A549 (cell line): ENCODE results near the gene PDE10A. TPM values are rescaled to one million over a fixed set of nuclear protein-coding genes. Genes with fewer than 3 reads are reported as not detected.

ENCODE experiments used
- ATAC-seq, 2 experiments: fragments of 200-7000 bp in 1 of 2; fragments of >200 bp in 1 of 2; cut with Nextera tagmentation in 1 of 2; cut with Tn5 transposase in 1 of 2; 3 replicates each; pipeline versions ENCODE4 v1.8.0 to v1.9.1; 2018 to 2020; ENCODE audit warnings: mild to moderate bottlenecking in 1 of 2, moderate library complexity in 1 of 2
- CTCF ChIA-PET: fragments of 300-600 bp; sonication (Branson Sonifier 250); formaldehyde crosslinking; extraction: SDS; loops from one replicate; lab custom pipeline; 2021; ENCODE audit warnings: antibody characterized with exemption, inconsistent platforms; lab: Yijun Ruan, JAX
- POLR2A ChIA-PET: fragments of 350-600 bp; formaldehyde crosslinking; extraction: SDS; loops from one replicate; lab custom pipeline; 2021; ENCODE audit warnings: antibody characterized with exemption, inconsistent platforms; lab: Yijun Ruan, JAX
- DNase-seq, 2 experiments: peaks; one replicate each; pipeline versions ENCODE4 v3.0.0 to v3.0.0-alpha.2; 2011 to 2016; ENCODE audit warnings: low read depth in 1 of 2, low spot score in 1 of 2
- FAIRE-seq: peaks from 2 replicates; lab custom pipeline; 2011; peaks lifted over from hg19 to GRCh38; lab: Jason Lieb, UNC
- H3K27ac ChIP-seq, 2 experiments: fragments of >200 bp; sonication (Bioruptor Twin); formaldehyde crosslinking; 3 replicates each; pipeline ENCODE4 v1.5.1; 2016 to 2017
- H3K4me1 ChIP-seq: fragments of >200 bp; sonication (Bioruptor Twin); formaldehyde crosslinking; 3 replicates; pipeline ENCODE4 v1.6.1; 2016
- H3K4me2 ChIP-seq: fragments of >200 bp; sonication (Bioruptor Twin); formaldehyde crosslinking; 3 replicates; pipeline ENCODE4 v1.6.1; 2016
- H3K4me3 ChIP-seq: fragments of >200 bp; sonication (Bioruptor Twin); formaldehyde crosslinking; 3 replicates; pipeline ENCODE4 v1.5.1; 2016
- H3K9me3 ChIP-seq: fragments of >200 bp; sonication (Bioruptor Twin); formaldehyde crosslinking; 3 replicates; pipeline ENCODE4 v1.6.1; 2016
- BHLHE40 ChIP-seq: IDR thresholded peaks from 2 replicates; pipeline ENCODE4 v1.6.1; 2012; ENCODE audit warnings: low read depth, low read length, inconsistent platforms
- EHF ChIP-seq: fragments of 250-450 bp; sonication (Bioruptor Pico); IDR thresholded peaks from 2 replicates; pipeline ENCODE4 v1.5.0; 2020; ENCODE audit warnings: mild to moderate bottlenecking
- EHMT2 ChIP-seq: fragments of 200-600 bp; sonication (generic); IDR thresholded peaks from 2 replicates; pipeline ENCODE4 v1.6.1; 2016; ENCODE audit warnings: antibody characterized with exemption, low read depth, mild to moderate bottlenecking, moderate library complexity
- EP300 ChIP-seq, 2 experiments: fragments of >200 bp; sonication (Bioruptor Twin); formaldehyde crosslinking; IDR thresholded peaks; 2 replicates in 1 of 2; 3 replicates in 1 of 2; pipeline ENCODE4 v1.6.1; 2016 to 2017
- HDAC2 ChIP-seq: fragments of 200-600 bp; sonication (generic); IDR thresholded peaks from 2 replicates; pipeline ENCODE4 v1.6.1; 2016
- HOXA7 ChIP-seq: fragments of 250-450 bp; sonication (Bioruptor Pico); IDR thresholded peaks from 2 replicates; pipeline ENCODE4 v1.5.0; 2020; ENCODE audit warnings: mild to moderate bottlenecking, moderate library complexity
- HOXB13 ChIP-seq: fragments of 250-450 bp; sonication (Bioruptor Pico); IDR thresholded peaks from 2 replicates; pipeline ENCODE4 v1.5.0; 2020; ENCODE audit warnings: low read depth, mild to moderate bottlenecking, moderate library complexity
- JUN ChIP-seq, 2 experiments: fragments of >200 bp; sonication (Bioruptor Twin); formaldehyde crosslinking; IDR thresholded peaks; 2 replicates in 1 of 2; 3 replicates in 1 of 2; pipeline ENCODE4 v1.6.1; 2016 to 2017
- KDM1A ChIP-seq: fragments of 200-600 bp; sonication (generic); IDR thresholded peaks from 2 replicates; pipeline ENCODE4 v1.6.1; 2016; ENCODE audit warnings: low read depth, mild to moderate bottlenecking
- KDM5A ChIP-seq: fragments of 200-600 bp; sonication (generic); IDR thresholded peaks from 2 replicates; pipeline ENCODE4 v1.6.1; 2016; ENCODE audit warnings: antibody characterized with exemption, mild to moderate bottlenecking
- MAZ ChIP-seq: fragments of 150-350 bp; IDR thresholded peaks from 2 replicates; pipeline ENCODE4 v1.6.1; 2014; ENCODE audit warnings: antibody characterized with exemption, low read depth, low read length, borderline replicate concordance
- NPAS2 ChIP-seq: fragments of 250-450 bp; sonication (Bioruptor Pico); IDR thresholded peaks from 2 replicates; pipeline ENCODE4 v1.8.0; 2022; ENCODE audit warnings: mild to moderate bottlenecking, moderate library complexity, borderline replicate concordance
- NR3C1 ChIP-seq: fragments of >200 bp; sonication (Bioruptor Twin); formaldehyde crosslinking; IDR thresholded peaks from 3 replicates; pipeline ENCODE4 v1.6.1; 2017
- PHF8 ChIP-seq: fragments of 200-600 bp; sonication (generic); IDR thresholded peaks from 2 replicates; pipeline ENCODE4 v1.6.1; 2016; ENCODE audit warnings: low read depth, mild to moderate bottlenecking, antibody characterized with exemption, moderate library complexity, borderline replicate concordance
- POLR2AphosphoS2 ChIP-seq: conservative IDR thresholded peaks from 2 replicates; pipeline ENCODE4 v1.6.1; 2012; ENCODE audit warnings: low read length, improper control_type of control experiment, inconsistent platforms
- RCOR1 ChIP-seq: fragments of 150-350 bp; IDR thresholded peaks from 2 replicates; pipeline ENCODE4 v1.6.1; 2014; ENCODE audit warnings: antibody characterized with exemption, low read length, low read depth
- RNF2 ChIP-seq: fragments of 200-600 bp; sonication (generic); IDR thresholded peaks from 2 replicates; pipeline ENCODE4 v1.6.1; 2016; ENCODE audit warnings: low read depth, mild to moderate bottlenecking, antibody characterized with exemption, moderate library complexity, borderline replicate concordance
- SREBF2 ChIP-seq: fragments of 450-650 bp; IDR thresholded peaks from 2 replicates; pipeline ENCODE4 v1.6.1; 2014; ENCODE audit warnings: mild to moderate bottlenecking, moderate library complexity
- ZC3H11A ChIP-seq: fragments of 450-650 bp; IDR thresholded peaks from 2 replicates; pipeline ENCODE4 v1.6.1; 2014; ENCODE audit warnings: antibody characterized with exemption, mild to moderate bottlenecking
- WGBS: methylation state at CpG from one replicate; pipeline ENCODE4 v1.1.6; 2017; ENCODE audit errors: missing lambda C conversion rate; 5-methylcytosine and 5-hydroxymethylcytosine counted together
- polyA plus RNA-seq, 4 experiments: library from polyadenylated mRNA; depleted of rRNA in 3 of 4; stranded (reverse); fragments of >200 nt; fragmentation: RNase III in 1 of 4; extraction: RNeasy Plus Mini Kit Qiagen cat#74134 plus additional on column Dnase treatment in 1 of 4; gene quantifications; 2 replicates in 3 of 4; 3 replicates in 1 of 4; pipeline ENCODE4 v1.2.3, GENCODE V29; 2011 to 2017
- TF ChIP-seq, protein P1 (sequence below): fragments of >200 bp; sonication (Bioruptor Twin); formaldehyde crosslinking; IDR thresholded peaks from 3 replicates; pipeline ENCODE4 v1.5.1; 2016
- TF ChIP-seq, protein P2 (sequence below): fragments of 200-600 bp; sonication (generic); IDR thresholded peaks from 2 replicates; pipeline ENCODE4 v1.6.1; 2016; ENCODE audit warnings: antibody characterized with exemption, mild to moderate bottlenecking, moderate library complexity
- TF ChIP-seq, protein P3 (sequence below): IDR thresholded peaks from 2 replicates; pipeline ENCODE4 v1.6.1; 2012

Gene PDE10A
- polyA plus RNA-seq, 2 of the 4 experiments (the other 2 are of a cell fraction), result 44.9 to 92.5 TPM

DNA sequence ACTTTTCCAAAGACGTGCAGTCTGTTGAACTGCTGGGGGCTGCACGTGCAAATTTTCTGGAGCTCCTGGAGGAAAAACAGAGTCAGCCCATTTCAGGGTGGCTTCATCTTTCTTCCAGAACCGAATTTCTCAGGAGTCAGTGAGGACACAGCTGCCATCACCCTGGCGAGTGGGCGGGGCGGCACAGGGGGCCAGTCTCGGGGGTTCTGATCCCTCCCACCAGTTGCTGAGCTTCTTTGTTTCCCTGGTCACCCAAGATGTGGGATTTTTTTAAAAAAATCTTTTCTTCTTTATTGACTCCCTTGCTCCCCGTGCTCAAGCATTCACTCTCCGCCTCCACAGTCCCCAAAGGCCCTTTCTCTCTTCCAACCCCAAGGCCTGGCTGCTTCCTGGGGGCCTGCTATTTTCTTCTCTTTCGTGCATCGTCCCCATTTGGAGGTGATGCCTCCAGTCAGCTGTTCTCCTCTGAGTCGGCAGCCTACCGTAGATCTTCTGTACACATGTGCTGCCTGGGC is 362.6 kb downstream of the PDE10A start:
- POLR2A ChIA-PET, result no interaction called here
- DNase-seq (no peak), ATAC-seq (no peak), FAIRE-seq (no peak)
- H3K9me3 ChIP-seq, result no peaks in the 10 kb centered on the region
- WGBS, result 58% methylated on average over 13 of the region's 13 CpGs
- CTCF ChIA-PET, result no interaction called here
- H3K4me2 ChIP-seq, result no peak overlapping the region
- H3K27ac ChIP-seq, result no peak overlapping the region
- no peak overlapping the region for H3K4me3 ChIP-seq
- no peaks in the 10 kb centered on the region for H3K4me1 ChIP-seq
- TF ChIP-seq KDM5A, result no peak
- TF ChIP-seq HOXB13, result no peak
- no peak for TF ChIP-seq HOXA7 (CRISPR knock-in tag)
- no peak for TF ChIP-seq NR3C1
- TF ChIP-seq EHF (CRISPR knock-in tag), result no peak
- no peak for TF ChIP-seq JUN (IDR thresholded peaks at IDR 0.05)
- TF ChIP-seq, protein P1, sequence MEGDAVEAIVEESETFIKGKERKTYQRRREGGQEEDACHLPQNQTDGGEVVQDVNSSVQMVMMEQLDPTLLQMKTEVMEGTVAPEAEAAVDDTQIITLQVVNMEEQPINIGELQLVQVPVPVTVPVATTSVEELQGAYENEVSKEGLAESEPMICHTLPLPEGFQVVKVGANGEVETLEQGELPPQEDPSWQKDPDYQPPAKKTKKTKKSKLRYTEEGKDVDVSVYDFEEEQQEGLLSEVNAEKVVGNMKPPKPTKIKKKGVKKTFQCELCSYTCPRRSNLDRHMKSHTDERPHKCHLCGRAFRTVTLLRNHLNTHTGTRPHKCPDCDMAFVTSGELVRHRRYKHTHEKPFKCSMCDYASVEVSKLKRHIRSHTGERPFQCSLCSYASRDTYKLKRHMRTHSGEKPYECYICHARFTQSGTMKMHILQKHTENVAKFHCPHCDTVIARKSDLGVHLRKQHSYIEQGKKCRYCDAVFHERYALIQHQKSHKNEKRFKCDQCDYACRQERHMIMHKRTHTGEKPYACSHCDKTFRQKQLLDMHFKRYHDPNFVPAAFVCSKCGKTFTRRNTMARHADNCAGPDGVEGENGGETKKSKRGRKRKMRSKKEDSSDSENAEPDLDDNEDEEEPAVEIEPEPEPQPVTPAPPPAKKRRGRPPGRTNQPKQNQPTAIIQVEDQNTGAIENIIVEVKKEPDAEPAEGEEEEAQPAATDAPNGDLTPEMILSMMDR, result no peak
- TF ChIP-seq RCOR1, result no peak
- TF ChIP-seq PHF8, result no peak
- TF ChIP-seq HDAC2, result no peak
- no peak for TF ChIP-seq EP300 (IDR thresholded peaks at IDR 0.05)
- TF ChIP-seq KDM1A, result no peak
- TF ChIP-seq SREBF2, result no peak
- TF ChIP-seq BHLHE40, result no peak
- no peak for TF ChIP-seq MAZ
- TF ChIP-seq, protein P2, sequence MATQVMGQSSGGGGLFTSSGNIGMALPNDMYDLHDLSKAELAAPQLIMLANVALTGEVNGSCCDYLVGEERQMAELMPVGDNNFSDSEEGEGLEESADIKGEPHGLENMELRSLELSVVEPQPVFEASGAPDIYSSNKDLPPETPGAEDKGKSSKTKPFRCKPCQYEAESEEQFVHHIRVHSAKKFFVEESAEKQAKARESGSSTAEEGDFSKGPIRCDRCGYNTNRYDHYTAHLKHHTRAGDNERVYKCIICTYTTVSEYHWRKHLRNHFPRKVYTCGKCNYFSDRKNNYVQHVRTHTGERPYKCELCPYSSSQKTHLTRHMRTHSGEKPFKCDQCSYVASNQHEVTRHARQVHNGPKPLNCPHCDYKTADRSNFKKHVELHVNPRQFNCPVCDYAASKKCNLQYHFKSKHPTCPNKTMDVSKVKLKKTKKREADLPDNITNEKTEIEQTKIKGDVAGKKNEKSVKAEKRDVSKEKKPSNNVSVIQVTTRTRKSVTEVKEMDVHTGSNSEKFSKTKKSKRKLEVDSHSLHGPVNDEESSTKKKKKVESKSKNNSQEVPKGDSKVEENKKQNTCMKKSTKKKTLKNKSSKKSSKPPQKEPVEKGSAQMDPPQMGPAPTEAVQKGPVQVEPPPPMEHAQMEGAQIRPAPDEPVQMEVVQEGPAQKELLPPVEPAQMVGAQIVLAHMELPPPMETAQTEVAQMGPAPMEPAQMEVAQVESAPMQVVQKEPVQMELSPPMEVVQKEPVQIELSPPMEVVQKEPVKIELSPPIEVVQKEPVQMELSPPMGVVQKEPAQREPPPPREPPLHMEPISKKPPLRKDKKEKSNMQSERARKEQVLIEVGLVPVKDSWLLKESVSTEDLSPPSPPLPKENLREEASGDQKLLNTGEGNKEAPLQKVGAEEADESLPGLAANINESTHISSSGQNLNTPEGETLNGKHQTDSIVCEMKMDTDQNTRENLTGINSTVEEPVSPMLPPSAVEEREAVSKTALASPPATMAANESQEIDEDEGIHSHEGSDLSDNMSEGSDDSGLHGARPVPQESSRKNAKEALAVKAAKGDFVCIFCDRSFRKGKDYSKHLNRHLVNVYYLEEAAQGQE, result no peak
- no peak for TF ChIP-seq ZC3H11A
- TF ChIP-seq, protein P3, sequence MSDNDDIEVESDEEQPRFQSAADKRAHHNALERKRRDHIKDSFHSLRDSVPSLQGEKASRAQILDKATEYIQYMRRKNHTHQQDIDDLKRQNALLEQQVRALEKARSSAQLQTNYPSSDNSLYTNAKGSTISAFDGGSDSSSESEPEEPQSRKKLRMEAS, result no peak
- TF ChIP-seq, all 56 proteins: peak for 0

DNA sequence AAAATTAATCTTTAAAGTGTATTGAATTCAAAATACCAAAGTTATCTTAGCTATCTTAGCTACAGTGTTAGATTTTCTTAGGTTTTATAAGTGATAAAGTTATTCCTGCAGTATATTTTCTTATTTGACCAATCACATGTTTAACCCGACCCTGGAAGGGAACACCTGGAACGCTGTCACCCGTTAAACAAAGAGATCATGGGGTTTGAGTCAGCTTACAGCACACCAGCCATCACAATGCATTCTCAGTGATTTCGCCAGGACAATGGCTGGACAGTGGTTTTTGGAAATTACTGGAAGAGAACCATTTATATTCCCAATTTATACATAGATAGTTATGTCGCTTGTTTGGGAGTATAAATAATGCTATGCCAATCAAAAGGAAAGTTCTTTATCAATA is 364.2 kb downstream of the PDE10A start:
- ATAC-seq (no peak), FAIRE-seq (no peak), DNase-seq (no peak)
- Histone ChIP-seq H3K4me3 (no peak overlapping the region), H3K4me2 (no peak overlapping the region), H3K4me1 (no peaks in the 10 kb centered on the region), H3K27ac (no peak overlapping the region), H3K9me3 (no peaks in the 10 kb centered on the region)
- ChIA-PET CTCF (no interaction called here), POLR2A (no interaction called here)
- TF ChIP-seq POLR2AphosphoS2, result no peak
- TF ChIP-seq RNF2, result no peak
- WGBS, result 55% methylated on average over 5 of the region's 5 CpGs

DNA sequence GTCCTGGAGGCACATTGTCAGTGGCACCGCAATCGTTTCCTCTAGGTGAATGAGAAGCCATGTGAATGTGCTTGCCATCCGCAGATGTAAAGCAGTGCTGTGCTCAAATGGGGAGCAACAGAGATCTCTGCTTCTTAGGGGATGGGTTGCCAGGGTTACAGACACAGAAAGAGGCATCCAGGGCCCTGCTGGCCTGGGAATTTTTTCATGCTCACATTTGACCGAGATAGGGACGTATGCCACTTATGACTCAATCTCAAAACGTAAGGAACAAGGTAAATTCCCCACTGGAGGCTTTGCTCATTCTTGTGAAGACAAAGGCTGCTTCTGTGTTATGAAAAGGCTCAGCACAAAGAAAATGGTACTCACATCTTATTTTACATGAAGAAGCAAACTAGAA is 364.6 kb downstream of the PDE10A start:
- H3K9me3 ChIP-seq, result no peaks in the 10 kb centered on the region
- 64% methylated on average over 6 of the region's 6 CpGs for WGBS
- H3K27ac ChIP-seq, result no peak overlapping the region
- TF ChIP-seq NPAS2 (CRISPR knock-in tag) (no peak), EHMT2 (no peak)
- no peak for FAIRE-seq
- no peak overlapping the region for H3K4me2 ChIP-seq
- ATAC-seq, result no peak
- no peaks in the 10 kb centered on the region for H3K4me1 ChIP-seq
- DNase-seq, result no peak
- POLR2A ChIA-PET, result no interaction called here
- CTCF ChIA-PET, result no interaction called here
- no peak overlapping the region for H3K4me3 ChIP-seq
